Spleen (tissue), 7 donors: ENCODE measurements around the gene HAL.

Experiments used
- CTCF ChIP-seq, 11 experiments: fragments of 200-600 bp in 7 of 11; fragments of 450-650 bp in 4 of 11; sonication (generic) in 4 of 11; IDR thresholded peaks in 8 of 11; conservative IDR thresholded peaks in 3 of 11; 1 replicate in 7 of 11; 2 replicates in 4 of 11; pipeline versions ENCODE4 v1.4.0 to v1.8.0; 2016 to 2021; ENCODE audit warnings: antibody characterized with exemption in 11 of 11, inconsistent platforms in 4 of 11, mild to moderate bottlenecking in 1 of 11
- POLR2A ChIP-seq, 3 donors: fragments of 450-650 bp; IDR thresholded peaks; one replicate each; pipeline ENCODE4 v1.5.1; 2017; ENCODE audit warnings: antibody characterized with exemption in 3 of 3, mild to moderate bottlenecking in 1 of 3
- POLR2AphosphoS5 ChIP-seq, 3 donors: sonication (generic); formaldehyde crosslinking; IDR thresholded peaks; one replicate each; pipeline ENCODE4 v1.5.1; 2017; ENCODE audit warnings: antibody characterized with exemption in 3 of 3
- donor health status: DM: no; HTN: no; CAD: no; lungs with moderate emphysema.
- donor health status: DM: no; HTN: no; CAD: no.
- donor health status: DM: no; HTN: no; CAD: no.

GRCh38 chr12:95986635-95987570 lies 9.2 kb downstream of the HAL start:
- TF ChIP-seq CTCF (IDR thresholded peaks at IDR 0.05 in 8 of 11, conservative IDR thresholded peaks at IDR 0.05 in 3 of 11), result no peak
- no peak for TF ChIP-seq POLR2A (IDR thresholded peaks at IDR 0.05)
- no peak for TF ChIP-seq POLR2AphosphoS5 (IDR thresholded peaks at IDR 0.05)
